GM12875 (cell line): Measurements from ENCODE around the gene XPO1.
A peak's percentile ranks its signal among the peaks of the same experiment; 100 is the strongest.
"Not testable (repeated sequence)": the region's sequence is repeated elsewhere in the genome, so short reads cannot be mapped to it uniquely, and the experiment has no call there.

Source experiments
- H3K4me3 ChIP-seq: one replicate; pipeline ENCODE4 v1.5.1; 2011; ENCODE audit warnings: low read depth, low read length, control low read depth
- CTCF ChIP-seq: IDR thresholded peaks from 2 replicates; pipeline ENCODE4 v1.5.1; 2011; ENCODE audit warnings: low read depth, mild to moderate bottlenecking, control low read depth, inconsistent platforms, low read length, moderate library complexity, borderline replicate concordance; ENCODE audit not compliant: insufficient read depth

XPO1 gene

GRCh38 chr2:61470965-61471904, 66.9 kb downstream of the XPO1 start, which contains the start of gene USP34:
TSS of gene USP34 (minus strand) at chr2:61471087. CDS start at chr2:61470692, 395 bp downstream.
- H3K4me3 ChIP-seq: peak within 1 kb of the TSS; percentile 96
- no peak for TF ChIP-seq CTCF

GRCh38 chr2:61470122-61470951, 67.8 kb downstream of the XPO1 start:
- TF ChIP-seq CTCF: no peak
- H3K4me3 ChIP-seq: peak overlapping the region; percentile 96

- no peak for TF ChIP-seq CTCF
Observed at GRCh38 chr2:61469424-61470121, 68.6 kb downstream of the XPO1 start.

GRCh38 chr2:61468231-61468630, 69.9 kb downstream of the XPO1 start:
- H3K4me3 ChIP-seq: not testable (repeated sequence)

More at GRCh38 chr2:61469424-61470121, 68.6 kb downstream of the XPO1 start:
- peak overlapping the region; percentile 96 for H3K4me3 ChIP-seq

- TF ChIP-seq CTCF: no peak
- no peak overlapping the region for H3K4me3 ChIP-seq
Observed at GRCh38 chr2:61465045-61465444, 73.1 kb downstream of the XPO1 start.

- no peak overlapping the region for H3K4me3 ChIP-seq
- no peak for TF ChIP-seq CTCF
Observed at GRCh38 chr2:61463769-61464475, 74.2 kb downstream of the XPO1 start.
